Measurements from ENCODE around the gene MKI67. TPM values are rescaled to one million over a fixed set of nuclear protein-coding genes. Genes with fewer than 3 reads are reported as not detected.

The MKI67 gene
- total RNA-seq, 2 donors from 2014 or later = 0.41 to 2.7 TPM

DNA sequence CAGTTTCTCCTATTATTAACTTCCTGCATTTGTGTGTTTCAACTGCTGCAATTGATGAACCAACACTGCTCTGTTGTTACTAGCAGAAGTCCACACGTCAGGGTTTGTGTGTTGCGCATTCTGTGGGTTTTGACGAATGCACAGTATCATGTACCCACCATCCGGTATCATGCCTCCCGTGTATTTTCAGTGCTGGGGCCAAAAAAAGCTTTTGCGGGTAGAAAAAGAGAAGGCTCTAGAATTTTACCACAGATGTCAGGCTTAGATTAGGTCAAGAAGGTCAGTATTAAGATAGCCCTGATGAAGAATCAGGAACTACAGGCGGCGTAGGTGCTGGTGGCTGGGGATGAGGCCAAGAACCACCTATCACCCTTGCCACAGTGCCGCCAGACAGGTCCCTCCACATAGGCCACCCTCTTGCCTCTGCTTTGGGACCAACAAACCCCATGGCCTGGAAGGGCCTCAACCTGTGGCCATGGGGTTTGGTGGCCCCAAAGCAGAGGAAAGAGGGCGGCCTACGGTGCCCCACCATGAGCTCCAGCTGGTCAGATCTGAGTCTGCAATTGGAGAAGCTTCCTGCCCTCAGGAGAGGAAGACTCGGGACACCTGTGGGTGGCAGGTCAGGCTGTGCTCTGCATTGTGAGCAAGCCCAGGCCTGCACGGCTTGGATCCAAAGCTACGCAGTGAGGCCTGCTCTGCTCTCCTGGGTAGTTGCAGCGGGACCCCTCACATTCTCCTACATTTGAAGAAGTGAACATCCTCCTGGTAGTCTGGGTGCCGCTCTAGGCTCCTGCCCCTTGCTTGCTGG is 71.9 kb downstream of the MKI67 start:
- Histone ChIP-seq H3K4me1 (ENCODE audit: control insufficient read depth in 1 of 2, low read depth in 2 of 2) (peaks cover 7 to 34% of the 10 kb centered on the region in 2 donors), H3K9me3 (no peaks in the 10 kb centered on the region), H3K4me3 (no peak overlapping the region), H3K36me3 (peaks cover 4% of the 10 kb centered on the region), H3K27ac (no peak overlapping the region), H3K27me3 (replicated peaks; ENCODE audit: insufficient read depth) (no peaks in the 10 kb centered on the region)
- ATAC-seq (ENCODE audit: insufficient number of reproducible peaks, low FRiP score, low read depth) (peak; percentile 17), DNase-seq (ENCODE audit: low spot score) (no peak)
- TF ChIP-seq, protein P1, sequence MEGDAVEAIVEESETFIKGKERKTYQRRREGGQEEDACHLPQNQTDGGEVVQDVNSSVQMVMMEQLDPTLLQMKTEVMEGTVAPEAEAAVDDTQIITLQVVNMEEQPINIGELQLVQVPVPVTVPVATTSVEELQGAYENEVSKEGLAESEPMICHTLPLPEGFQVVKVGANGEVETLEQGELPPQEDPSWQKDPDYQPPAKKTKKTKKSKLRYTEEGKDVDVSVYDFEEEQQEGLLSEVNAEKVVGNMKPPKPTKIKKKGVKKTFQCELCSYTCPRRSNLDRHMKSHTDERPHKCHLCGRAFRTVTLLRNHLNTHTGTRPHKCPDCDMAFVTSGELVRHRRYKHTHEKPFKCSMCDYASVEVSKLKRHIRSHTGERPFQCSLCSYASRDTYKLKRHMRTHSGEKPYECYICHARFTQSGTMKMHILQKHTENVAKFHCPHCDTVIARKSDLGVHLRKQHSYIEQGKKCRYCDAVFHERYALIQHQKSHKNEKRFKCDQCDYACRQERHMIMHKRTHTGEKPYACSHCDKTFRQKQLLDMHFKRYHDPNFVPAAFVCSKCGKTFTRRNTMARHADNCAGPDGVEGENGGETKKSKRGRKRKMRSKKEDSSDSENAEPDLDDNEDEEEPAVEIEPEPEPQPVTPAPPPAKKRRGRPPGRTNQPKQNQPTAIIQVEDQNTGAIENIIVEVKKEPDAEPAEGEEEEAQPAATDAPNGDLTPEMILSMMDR (IDR thresholded peaks at IDR 0.05) = no peak

DNA sequence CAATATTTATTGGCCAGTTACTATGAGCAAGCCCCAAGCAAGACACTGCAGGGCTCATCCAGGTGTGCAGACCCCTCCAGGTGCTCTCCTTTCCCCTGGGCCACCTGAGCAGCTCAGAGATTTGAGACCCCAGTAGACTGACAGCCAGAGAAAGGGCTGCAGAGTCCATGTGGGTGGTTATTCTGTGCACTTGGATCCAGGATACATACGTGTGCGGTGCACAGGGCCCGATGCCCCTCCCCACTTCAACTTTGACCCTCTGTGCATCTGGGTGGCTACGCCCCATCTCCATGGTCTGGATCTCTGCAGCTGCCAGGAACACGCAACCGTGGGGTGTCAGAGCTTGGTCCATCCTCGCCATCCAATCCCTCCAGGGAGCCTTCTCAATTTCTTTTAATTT is 72.9 kb downstream of the MKI67 start:
- Histone ChIP-seq H3K27ac (no peak overlapping the region), H3K9me3 (no peaks in the 10 kb centered on the region), H3K4me1 (ENCODE audit: control insufficient read depth in 1 of 2, low read depth in 2 of 2) (peaks cover 0 to 31% of the 10 kb centered on the region in 2 donors), H3K27me3 (replicated peaks; ENCODE audit: insufficient read depth) (no peaks in the 10 kb centered on the region), H3K36me3 (peaks cover 4% of the 10 kb centered on the region), H3K4me3 (no peak overlapping the region)
- DNase-seq (ENCODE audit: low spot score) (no peak), ATAC-seq (ENCODE audit: insufficient number of reproducible peaks, low FRiP score, low read depth) (no peak)
- TF ChIP-seq, protein P1 (IDR thresholded peaks at IDR 0.05) = no peak

DNA sequence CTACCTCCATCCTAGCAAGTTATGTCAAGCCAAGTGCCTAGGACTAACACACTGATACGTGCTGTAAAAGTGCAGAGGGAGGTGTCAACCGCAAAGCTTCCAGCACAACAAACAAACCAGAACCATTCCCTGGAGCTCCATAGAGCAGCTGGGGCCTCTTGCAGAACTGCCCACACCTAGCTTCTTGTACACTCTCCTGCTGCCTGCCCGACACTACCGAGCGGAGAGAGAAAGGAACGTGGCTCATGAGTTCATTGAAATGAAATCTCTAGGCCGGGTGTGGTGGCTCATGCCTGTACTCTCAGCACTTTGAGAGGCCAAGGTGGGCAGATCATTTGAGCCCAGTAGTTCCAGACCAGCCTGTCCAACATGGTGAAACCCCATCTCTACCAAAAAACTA is 73.5 kb downstream of the MKI67 start:
- ATAC-seq (ENCODE audit: insufficient number of reproducible peaks, low FRiP score, low read depth) = no peak
- no peaks in the 10 kb centered on the region for H3K9me3 ChIP-seq
- TF ChIP-seq, protein P1 (IDR thresholded peaks at IDR 0.05) = no peak
- DNase-seq (ENCODE audit: low spot score) = no peak
- peaks cover under 1 to 32% of the 10 kb centered on the region in 2 donors for H3K4me1 ChIP-seq (ENCODE audit: control insufficient read depth in 1 of 2, low read depth in 2 of 2)
- no peaks in the 10 kb centered on the region for H3K27me3 ChIP-seq (replicated peaks; ENCODE audit: insufficient read depth)
- peaks cover 4% of the 10 kb centered on the region for H3K36me3 ChIP-seq
- no peak overlapping the region for H3K4me3 ChIP-seq
- no peak overlapping the region for H3K27ac ChIP-seq

DNA sequence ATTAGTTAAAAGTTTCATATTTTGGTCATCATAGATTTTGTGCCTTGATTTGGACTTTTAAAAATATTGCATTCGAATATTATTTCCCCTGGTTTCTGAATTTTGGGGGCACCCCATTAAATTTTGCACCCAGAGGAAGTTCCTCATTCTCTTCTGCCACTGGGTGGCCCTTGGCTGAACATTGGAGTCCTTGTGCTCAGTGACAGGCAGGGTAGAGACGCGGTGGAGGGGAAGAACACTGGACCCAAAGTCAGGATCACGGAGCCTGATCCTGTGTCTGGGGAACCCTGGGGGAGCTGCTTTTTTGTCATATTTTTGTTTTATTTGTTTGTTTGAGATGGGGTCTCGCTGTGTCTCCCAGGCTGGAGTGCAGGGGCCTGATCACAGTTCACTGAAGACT is 74.7 kb downstream of the MKI67 start:
- ATAC-seq (ENCODE audit: insufficient number of reproducible peaks, low FRiP score, low read depth) = no peak
- DNase-seq (ENCODE audit: low spot score) = no peak
- TF ChIP-seq, protein P1 (IDR thresholded peaks at IDR 0.05) = no peak
- peaks cover 4% of the 10 kb centered on the region for H3K36me3 ChIP-seq
- H3K4me3 ChIP-seq = no peak overlapping the region
- peaks cover 7 to 33% of the 10 kb centered on the region in 2 donors for H3K4me1 ChIP-seq (ENCODE audit: control insufficient read depth in 1 of 2, low read depth in 2 of 2)
- H3K27me3 ChIP-seq (replicated peaks; ENCODE audit: insufficient read depth) = no peaks in the 10 kb centered on the region
- no peaks in the 10 kb centered on the region for H3K9me3 ChIP-seq
- no peak overlapping the region for H3K27ac ChIP-seq

DNA sequence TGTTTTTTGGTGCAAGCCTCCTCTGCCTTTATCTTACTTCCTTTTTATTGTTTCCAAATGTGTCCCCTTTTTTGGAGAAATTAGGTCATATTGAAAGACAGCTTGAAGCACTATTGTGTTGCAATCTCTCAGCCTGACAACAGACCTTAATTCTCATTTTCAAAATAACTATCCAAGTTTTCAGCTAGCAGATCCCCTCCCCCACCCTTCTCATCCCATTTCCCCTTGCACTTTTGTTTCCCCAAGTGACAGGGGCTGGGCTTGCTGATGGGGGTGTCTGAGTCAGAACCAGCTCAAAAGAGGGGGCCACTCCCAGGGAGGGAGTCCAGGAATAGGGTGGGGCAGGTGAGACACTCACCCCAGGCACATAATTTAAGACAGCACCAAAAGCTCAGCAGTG is 75.3 kb downstream of the MKI67 start:
- DNase-seq (ENCODE audit: low spot score) = no peak

More for the DNA sequence above, 75.3 kb downstream of the MKI67 start:
- no peaks in the 10 kb centered on the region for H3K27me3 ChIP-seq (replicated peaks; ENCODE audit: insufficient read depth)
- peaks cover 4% of the 10 kb centered on the region for H3K36me3 ChIP-seq
- ATAC-seq (ENCODE audit: insufficient number of reproducible peaks, low FRiP score, low read depth) = no peak
- peaks cover 7 to 32% of the 10 kb centered on the region in 2 donors for H3K4me1 ChIP-seq (ENCODE audit: control insufficient read depth in 1 of 2, low read depth in 2 of 2)
- no peaks in the 10 kb centered on the region for H3K9me3 ChIP-seq
- no peak overlapping the region for H3K4me3 ChIP-seq
- H3K27ac ChIP-seq = no peak overlapping the region
- TF ChIP-seq, protein P1 (IDR thresholded peaks at IDR 0.05) = no peak
